HepG2 (cell line): ENCODE results near the gene WDR18. TPM values are rescaled to one million over a fixed set of nuclear protein-coding genes. Genes with fewer than 3 reads are reported as not detected.

Experiments
- CCDC6 ChIP-seq: sonication (generic); formaldehyde crosslinking; IDR thresholded peaks from 2 replicates; pipeline ENCODE4 v1.8.1; 2022; ENCODE audit warnings: mild to moderate bottlenecking, missing genetic modification reagents, moderate library complexity
- GATAD1 ChIP-seq: IDR thresholded peaks from 2 replicates; pipeline ENCODE4 v1.6.1; 2016; ENCODE audit warnings: missing genetic modification reagents, missing compliant biosample characterization
- HNF4G ChIP-seq, 2 experiments: sonication (generic) in 1 of 2; formaldehyde crosslinking in 1 of 2; IDR thresholded peaks; 2 replicates each; pipeline versions ENCODE4 v1.4.0 to v1.6.1; 2011 to 2020; ENCODE audit warnings: borderline replicate concordance in 2 of 2, low read depth in 2 of 2, mild to moderate bottlenecking in 2 of 2, low read length in 1 of 2, missing genetic modification reagents in 1 of 2, moderate library complexity in 1 of 2
- MED13 ChIP-seq: sonication (generic); formaldehyde crosslinking; IDR thresholded peaks from 2 replicates; pipeline ENCODE4 v1.5.0; 2020; ENCODE audit warnings: missing genetic modification reagents
- NRL ChIP-seq: sonication (generic); formaldehyde crosslinking; IDR thresholded peaks from 2 replicates; pipeline ENCODE4 v1.5.0; 2020; ENCODE audit warnings: missing genetic modification reagents, mild to moderate bottlenecking, moderate library complexity, borderline replicate concordance
- PITX1 ChIP-seq: sonication (generic); formaldehyde crosslinking; IDR thresholded peaks from 2 replicates; pipeline ENCODE4 v1.5.1; 2020; ENCODE audit warnings: mild to moderate bottlenecking, missing genetic modification reagents
- TAF15 ChIP-seq: fragments of 200-400 bp; formaldehyde crosslinking; IDR thresholded peaks from one replicate; pipeline ENCODE4 v1.6.1; 2018; ENCODE audit warnings: mild to moderate bottlenecking, low read depth, low read length; ENCODE audit not compliant: poor library complexity, severe bottlenecking
- ZBTB4 ChIP-seq: sonication (generic); formaldehyde crosslinking; IDR thresholded peaks from 2 replicates; pipeline ENCODE4 v1.4.0; 2020; ENCODE audit warnings: missing genetic modification reagents, mild to moderate bottlenecking, borderline replicate concordance
- ZNF292 ChIP-seq: sonication (generic); formaldehyde crosslinking; IDR thresholded peaks from 2 replicates; pipeline ENCODE4 v1.8.1; 2022; ENCODE audit warnings: mild to moderate bottlenecking, low read depth, missing genetic modification reagents, borderline replicate concordance
- ZNF318 ChIP-seq: sonication (generic); formaldehyde crosslinking; IDR thresholded peaks from 2 replicates; pipeline ENCODE4 v1.4.0; 2020; ENCODE audit warnings: mild to moderate bottlenecking, missing genetic modification reagents
- ZNF563 ChIP-seq: sonication (generic); formaldehyde crosslinking; IDR thresholded peaks from 2 replicates; pipeline ENCODE4 v1.8.0; 2022; ENCODE audit warnings: mild to moderate bottlenecking, moderate library complexity, missing genetic modification reagents
- ZNF7 ChIP-seq: IDR thresholded peaks from 2 replicates; pipeline ENCODE4 v1.6.1; 2016; ENCODE audit warnings: missing biosample characterization, missing genetic modification reagents
- ZNF841 ChIP-seq: sonication (generic); formaldehyde crosslinking; IDR thresholded peaks from 2 replicates; pipeline ENCODE4 v1.8.1; 2023; ENCODE audit warnings: missing genetic modification reagents, borderline replicate concordance
- polyA plus RNA-seq, 8 experiments: library from polyadenylated mRNA; depleted of rRNA in 3 of 8; stranded (reverse) in 7 of 8; unstranded in 1 of 8; fragments of >200 nt; fragmentation: Illumina TruSeq in 4 of 8; extraction: Trizol in 4 of 8; gene quantifications; 2 replicates each; pipeline versions ENCODE4 v1.2.1 to v1.2.3, GENCODE V29; 2011 to 2016; ENCODE audit warnings: low read depth in 4 of 8, missing spikeins in 1 of 8, mixed read lengths in 1 of 8; ENCODE audit not compliant: insufficient read depth in 1 of 8
- total RNA-seq, 5 experiments: library from RNA; depleted of rRNA; stranded (reverse); fragments of >200 nt; fragmentation: Illumina TruSeq; extraction: Trizol; gene quantifications; 2 replicates each; pipeline ENCODE4 v1.2.3, GENCODE V29; 2016; ENCODE audit warnings: low read depth in 1 of 5
- TF ChIP-seq, protein P1 (sequence below): sonication (generic); formaldehyde crosslinking; IDR thresholded peaks from 2 replicates; pipeline ENCODE4 v1.4.0; 2020; ENCODE audit warnings: mild to moderate bottlenecking, low read depth, missing genetic modification reagents

Gene WDR18
- total and polyA plus RNA-seq, 2 of the 13 experiments (the other 11 are each of a cell fraction or from before 2014, with no cell fraction given), result 36.4 to 47.6 TPM

GRCh38 chr19:980133-980998 is 3.8 kb upstream of the WDR18 start (continued):
- peak; percentile 94 for TF ChIP-seq ZBTB4 (CRISPR knock-in tag)
- peak; percentile 16; the same call in 1 of the 2 replicates for TF ChIP-seq CCDC6 (CRISPR knock-in tag)
- TF ChIP-seq, protein P1, sequence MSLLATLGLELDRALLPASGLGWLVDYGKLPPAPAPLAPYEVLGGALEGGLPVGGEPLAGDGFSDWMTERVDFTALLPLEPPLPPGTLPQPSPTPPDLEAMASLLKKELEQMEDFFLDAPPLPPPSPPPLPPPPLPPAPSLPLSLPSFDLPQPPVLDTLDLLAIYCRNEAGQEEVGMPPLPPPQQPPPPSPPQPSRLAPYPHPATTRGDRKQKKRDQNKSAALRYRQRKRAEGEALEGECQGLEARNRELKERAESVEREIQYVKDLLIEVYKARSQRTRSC (CRISPR knock-in tag), result no peak
- TF ChIP-seq PITX1, result peak; percentile 76; the same call in 1 of the 2 replicates
- 0 out of 2 replicates have a peak, but pooled peaks have one; percentile 24 for TF ChIP-seq MED13 (CRISPR knock-in tag)
- TF ChIP-seq ZNF841 (CRISPR knock-in tag), result no peak
- TF ChIP-seq ZNF292 (CRISPR knock-in tag), result peak; percentile 92; the same call in 1 of the 2 replicates
- TF ChIP-seq ZNF563 (CRISPR knock-in tag), result peak; percentile 56; the same call in 1 of the 2 replicates
- no peak for TF ChIP-seq TAF15
- peak; percentile 79; the same call in 1 of the 2 replicates for TF ChIP-seq ZNF318 (CRISPR knock-in tag)
- 0 out of 2 replicates have a peak, but pooled peaks have one; percentile 19 for TF ChIP-seq HNF4G (IDR thresholded peaks at IDR 0.05; ENCODE audit: borderline replicate concordance, low read depth, low read length)
- TF ChIP-seq HNF4G (CRISPR knock-in tag; IDR thresholded peaks at IDR 0.05; ENCODE audit: borderline replicate concordance, low read depth), result peak; percentile 56; the same call in 1 of the 2 replicates
- TF ChIP-seq ZNF7 (CRISPR knock-in tag), result no peak
- TF ChIP-seq NRL (CRISPR knock-in tag), result peak; percentile 78; the same call in 1 of the 2 replicates
- TF ChIP-seq GATAD1 (CRISPR knock-in tag), result peak; percentile 70
